Nephron (organoid): ENCODE data around the gene TUT7.
"Not testable (repeated sequence)": the region's sequence is repeated elsewhere in the genome, so short reads cannot be mapped to it uniquely, and the experiment has no call there.

Source experiments
- H3K27ac Mint-ChIP-seq, 3 experiments: 2 replicates each; pipeline ENCODE4 v1.8.0; 2020; ENCODE audit warnings: mixed read lengths in 3 of 3, mild to moderate bottlenecking in 2 of 3, moderate library complexity in 1 of 3
- H3K27me3 Mint-ChIP-seq: 2 replicates; pipeline ENCODE4 v1.8.0; 2021; ENCODE audit warnings: low read depth, mild to moderate bottlenecking, moderate library complexity, mixed read lengths
- H3K36me3 Mint-ChIP-seq: 2 replicates; pipeline ENCODE4 v1.8.0; 2020; ENCODE audit warnings: low read depth, mixed read lengths
- H3K4me1 Mint-ChIP-seq: 2 replicates; pipeline ENCODE4 v1.8.0; 2020; ENCODE audit warnings: mixed read lengths
- H3K4me3 Mint-ChIP-seq, 3 experiments: 2 replicates each; pipeline ENCODE4 v1.8.0; 2020; ENCODE audit warnings: mild to moderate bottlenecking in 3 of 3, mixed read lengths in 3 of 3, moderate library complexity in 2 of 3
- H3K9me3 Mint-ChIP-seq: 2 replicates; pipeline ENCODE4 v1.8.0; 2020; ENCODE audit warnings: mixed read lengths
- TF ChIP-seq, protein P1 (sequence below), 3 experiments: fragments of 200-600 bp; sonication (generic); IDR thresholded peaks; one replicate each; pipeline ENCODE4 v1.5.0; 2021; ENCODE audit warnings: antibody characterized with exemption in 3 of 3; ENCODE audit not compliant: unreplicated experiment in 3 of 3

TUT7 gene

GRCh38 chr9:86308687-86309086, 45.5 kb downstream of the TUT7 start:
- H3K27me3 Mint-ChIP-seq: no peaks in the 10 kb centered on the region
- peaks cover 81% of the 10 kb centered on the region for H3K36me3 Mint-ChIP-seq
- TF ChIP-seq, protein P1, sequence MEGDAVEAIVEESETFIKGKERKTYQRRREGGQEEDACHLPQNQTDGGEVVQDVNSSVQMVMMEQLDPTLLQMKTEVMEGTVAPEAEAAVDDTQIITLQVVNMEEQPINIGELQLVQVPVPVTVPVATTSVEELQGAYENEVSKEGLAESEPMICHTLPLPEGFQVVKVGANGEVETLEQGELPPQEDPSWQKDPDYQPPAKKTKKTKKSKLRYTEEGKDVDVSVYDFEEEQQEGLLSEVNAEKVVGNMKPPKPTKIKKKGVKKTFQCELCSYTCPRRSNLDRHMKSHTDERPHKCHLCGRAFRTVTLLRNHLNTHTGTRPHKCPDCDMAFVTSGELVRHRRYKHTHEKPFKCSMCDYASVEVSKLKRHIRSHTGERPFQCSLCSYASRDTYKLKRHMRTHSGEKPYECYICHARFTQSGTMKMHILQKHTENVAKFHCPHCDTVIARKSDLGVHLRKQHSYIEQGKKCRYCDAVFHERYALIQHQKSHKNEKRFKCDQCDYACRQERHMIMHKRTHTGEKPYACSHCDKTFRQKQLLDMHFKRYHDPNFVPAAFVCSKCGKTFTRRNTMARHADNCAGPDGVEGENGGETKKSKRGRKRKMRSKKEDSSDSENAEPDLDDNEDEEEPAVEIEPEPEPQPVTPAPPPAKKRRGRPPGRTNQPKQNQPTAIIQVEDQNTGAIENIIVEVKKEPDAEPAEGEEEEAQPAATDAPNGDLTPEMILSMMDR (IDR thresholded peaks at IDR 0.05; ENCODE audit: unreplicated experiment in 3 of 3): no peak
- H3K4me3 Mint-ChIP-seq: no peak overlapping the region
- H3K4me1 Mint-ChIP-seq: peaks cover 8% of the 10 kb centered on the region
- no peak overlapping the region for H3K27ac Mint-ChIP-seq
- peaks cover 5% of the 10 kb centered on the region for H3K9me3 Mint-ChIP-seq

- Mint-ChIP-seq H3K4me3 (no peak overlapping the region), H3K4me1 (peaks cover 11% of the 10 kb centered on the region), H3K27me3 (no peaks in the 10 kb centered on the region), H3K9me3 (no peaks in the 10 kb centered on the region), H3K36me3 (peaks cover 71% of the 10 kb centered on the region), H3K27ac (peak overlapping the region; percentile 10 to 54 (median 23))
- TF ChIP-seq, protein P1 (IDR thresholded peaks at IDR 0.05; ENCODE audit: unreplicated experiment in 3 of 3): no peak
These were observed 49.9 kb downstream of the TUT7 start for GRCh38 chr9:86304236-86304730.

GRCh38 chr9:86303316-86303975, 50.8 kb downstream of the TUT7 start:
- Mint-ChIP-seq H3K27ac (peak overlapping the region; percentile 12 to 54 (median 23)), H3K9me3 (no peaks in the 10 kb centered on the region), H3K36me3 (peaks cover 74% of the 10 kb centered on the region), H3K4me1 (peaks cover 11% of the 10 kb centered on the region), H3K27me3 (no peaks in the 10 kb centered on the region), H3K4me3 (no peak overlapping the region)
- TF ChIP-seq, protein P1 (IDR thresholded peaks at IDR 0.05; ENCODE audit: unreplicated experiment in 3 of 3): no peak

DNA sequence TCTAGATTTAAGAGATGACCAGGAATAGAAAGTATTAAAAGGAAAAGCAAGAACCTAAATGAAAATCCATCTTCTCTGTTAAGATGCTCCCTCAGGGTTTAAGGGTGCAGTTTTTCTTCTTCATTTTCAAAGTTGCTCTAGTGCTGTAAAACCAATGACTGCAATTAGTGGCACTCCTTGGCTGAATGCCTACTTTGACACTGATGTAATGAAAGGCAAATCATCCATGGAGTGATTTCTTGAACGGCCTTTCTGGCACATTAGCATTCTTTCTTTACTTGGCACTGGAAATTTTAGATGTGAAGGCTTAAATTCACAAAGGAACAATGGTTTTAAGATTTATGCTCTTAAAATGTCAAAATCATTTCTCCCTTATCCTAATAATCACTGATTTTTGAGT, 52.5 kb downstream of the TUT7 start:
- Mint-ChIP-seq H3K9me3 (no peaks in the 10 kb centered on the region), H3K4me1 (peaks cover 11% of the 10 kb centered on the region), H3K36me3 (peaks cover 75% of the 10 kb centered on the region), H3K4me3 (no peak overlapping the region), H3K27me3 (no peaks in the 10 kb centered on the region), H3K27ac (no peak overlapping the region)
- TF ChIP-seq, protein P1 (IDR thresholded peaks at IDR 0.05; ENCODE audit: unreplicated experiment in 3 of 3): no peak

- no peaks in the 10 kb centered on the region for H3K27me3 Mint-ChIP-seq
- H3K9me3 Mint-ChIP-seq: no peaks in the 10 kb centered on the region
- peaks cover 74% of the 10 kb centered on the region for H3K36me3 Mint-ChIP-seq
- TF ChIP-seq, protein P1 (IDR thresholded peaks at IDR 0.05; ENCODE audit: unreplicated experiment in 3 of 3): no peak
- H3K4me3 Mint-ChIP-seq: no peak overlapping the region
- peaks cover 11% of the 10 kb centered on the region for H3K4me1 Mint-ChIP-seq
- H3K27ac Mint-ChIP-seq: no peak overlapping the region
These were observed 53.5 kb downstream of the TUT7 start for GRCh38 chr9:86300701-86301100.

GRCh38 chr9:86298873-86299272, 55.3 kb downstream of the TUT7 start:
- H3K9me3 Mint-ChIP-seq: no peaks in the 10 kb centered on the region
- TF ChIP-seq, protein P1 (IDR thresholded peaks at IDR 0.05; ENCODE audit: unreplicated experiment in 3 of 3): no peak
- no peak overlapping the region for H3K4me3 Mint-ChIP-seq
- H3K4me1 Mint-ChIP-seq: peaks cover 4% of the 10 kb centered on the region
- no peaks in the 10 kb centered on the region for H3K27me3 Mint-ChIP-seq
- H3K27ac Mint-ChIP-seq: no peak overlapping the region
- H3K36me3 Mint-ChIP-seq: peaks cover 62% of the 10 kb centered on the region

- H3K4me3 Mint-ChIP-seq, H3K27ac Mint-ChIP-seq, H3K9me3 Mint-ChIP-seq, H3K4me1 Mint-ChIP-seq, H3K27me3 Mint-ChIP-seq: not testable (repeated sequence)
- peaks cover 11% of the 10 kb centered on the region for H3K36me3 Mint-ChIP-seq
These were observed 63.9 kb downstream of the TUT7 start for GRCh38 chr9:86290341-86290740.
